HG03103 (cell line): Measurements from ENCODE around the gene HHIP.

Experiments used
- ATAC-seq: cut with Tn5 transposase; IDR thresholded peaks from one replicate; pipeline ENCODE4 v1.9.1; 2021; ENCODE audit warnings: low read depth; ENCODE audit not compliant: unreplicated experiment

Gene HHIP

DNA sequence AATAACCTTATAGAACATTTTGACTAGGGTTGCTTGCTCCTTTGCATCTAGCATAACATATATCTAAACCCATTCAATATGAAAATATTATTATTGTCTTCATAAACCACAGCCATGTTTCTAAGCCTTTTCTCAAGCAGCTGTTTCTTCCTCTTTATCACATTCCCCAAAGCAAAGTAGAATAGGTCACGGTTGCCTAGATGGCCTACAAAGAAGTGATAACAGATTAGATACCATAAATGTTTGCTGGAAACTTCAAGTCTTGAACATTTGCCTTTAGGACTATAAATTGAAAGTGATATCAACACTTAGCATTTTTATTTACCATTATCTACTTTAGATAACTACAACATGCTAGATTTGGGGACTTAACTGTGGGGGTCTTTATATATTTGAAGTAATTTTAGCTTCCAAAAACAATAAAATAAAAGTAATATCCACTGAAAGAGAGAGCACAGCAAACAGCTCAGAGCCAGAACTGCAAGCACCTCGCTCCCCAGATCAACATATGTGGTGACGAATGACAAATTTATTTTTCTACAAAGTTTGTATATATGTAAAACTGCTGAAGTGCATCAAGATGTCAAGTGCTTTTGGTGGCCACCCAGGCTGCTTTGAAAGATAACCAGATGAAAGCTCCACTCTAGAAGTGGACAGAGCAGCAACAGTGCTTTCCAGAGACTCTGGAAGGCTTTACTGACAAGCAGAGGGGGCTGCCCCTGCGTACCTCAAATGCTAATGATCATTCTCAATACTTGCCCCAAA is 8.0 kb downstream of the HHIP start:
- ATAC-seq = no peak

DNA sequence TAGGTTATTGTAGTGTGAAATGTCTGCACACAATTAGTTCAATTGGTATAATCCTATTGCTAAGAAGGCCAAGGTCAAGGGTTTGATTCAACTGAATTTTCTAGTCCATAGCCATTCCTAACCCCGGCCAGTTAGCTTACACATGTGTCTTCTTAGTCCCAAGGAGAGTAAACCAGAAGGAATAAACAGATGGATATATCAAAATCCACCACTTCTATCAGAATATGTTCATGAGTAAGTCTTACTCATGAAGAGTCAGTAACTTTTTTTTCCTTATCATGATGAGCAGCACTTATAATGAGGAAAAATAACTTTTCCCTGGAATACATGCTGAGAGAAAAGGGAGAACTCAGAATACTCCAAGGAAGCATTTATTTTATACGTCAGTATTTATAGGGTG is 9.5 kb downstream of the HHIP start:
- no peak for ATAC-seq

DNA sequence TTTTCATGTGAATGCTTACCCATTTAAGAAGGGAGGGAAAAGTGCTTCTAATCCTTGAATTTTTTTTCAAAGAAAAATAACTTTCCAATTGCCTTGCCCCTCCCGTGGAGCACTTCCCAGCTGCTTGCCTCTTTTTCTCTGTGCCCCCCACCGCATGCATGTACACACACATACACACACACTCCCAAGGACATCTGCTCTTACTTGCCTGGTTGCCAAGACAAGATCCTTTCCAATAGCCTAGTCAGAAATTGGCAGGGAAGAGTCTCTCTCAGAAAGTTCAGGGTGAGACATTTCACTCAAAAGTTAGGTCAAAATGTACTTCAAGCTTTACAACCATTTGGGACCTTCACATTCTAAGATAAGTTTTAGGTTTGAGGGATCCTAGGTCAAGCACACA is 10.9 kb downstream of the HHIP start:
- ATAC-seq = no peak

DNA sequence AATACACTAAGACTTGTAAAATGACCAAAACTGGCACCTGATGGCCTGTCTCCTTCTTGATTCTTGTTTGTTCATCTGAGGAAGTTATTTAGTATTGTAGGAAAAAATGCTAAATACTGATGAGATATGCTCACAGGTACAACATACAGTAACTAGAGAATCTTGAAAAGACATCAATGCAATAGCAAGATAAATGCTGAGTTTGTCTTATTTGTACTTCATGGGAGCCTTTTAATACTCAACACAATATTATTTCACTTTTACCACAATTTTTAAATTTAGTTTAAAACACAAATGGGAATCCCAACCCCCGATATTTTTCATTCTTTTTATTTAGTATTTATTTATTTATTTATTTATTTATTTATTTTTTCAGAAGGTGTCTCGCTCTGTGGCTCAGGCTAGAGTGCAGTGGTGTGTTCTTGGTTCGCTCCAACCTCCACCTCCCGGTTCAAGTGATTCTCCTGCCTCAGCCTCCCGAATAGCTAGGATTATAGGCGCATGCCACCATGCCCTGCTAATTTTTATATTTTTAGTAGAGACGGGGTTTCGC is 12.1 kb downstream of the HHIP start:
- ATAC-seq = no peak

DNA sequence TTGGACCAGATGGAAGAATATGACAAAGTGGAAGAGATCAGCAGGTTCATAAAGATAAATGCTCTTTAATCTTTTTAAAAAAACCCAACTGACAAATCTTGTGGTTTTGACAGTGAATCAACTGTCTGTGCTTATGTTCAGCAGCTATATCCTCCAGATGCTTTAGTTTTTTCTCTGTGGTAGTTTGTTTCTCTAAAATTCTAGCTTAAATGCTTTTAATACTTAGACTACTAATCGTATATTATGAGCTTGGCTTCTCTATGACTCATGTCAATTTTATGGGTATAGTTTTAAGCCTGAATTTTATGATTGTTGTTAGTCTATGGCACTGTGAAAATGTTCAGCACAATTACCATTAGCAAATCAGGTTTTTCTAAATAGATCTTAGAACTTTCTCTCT is 12.9 kb downstream of the HHIP start:
- ATAC-seq = no peak

DNA sequence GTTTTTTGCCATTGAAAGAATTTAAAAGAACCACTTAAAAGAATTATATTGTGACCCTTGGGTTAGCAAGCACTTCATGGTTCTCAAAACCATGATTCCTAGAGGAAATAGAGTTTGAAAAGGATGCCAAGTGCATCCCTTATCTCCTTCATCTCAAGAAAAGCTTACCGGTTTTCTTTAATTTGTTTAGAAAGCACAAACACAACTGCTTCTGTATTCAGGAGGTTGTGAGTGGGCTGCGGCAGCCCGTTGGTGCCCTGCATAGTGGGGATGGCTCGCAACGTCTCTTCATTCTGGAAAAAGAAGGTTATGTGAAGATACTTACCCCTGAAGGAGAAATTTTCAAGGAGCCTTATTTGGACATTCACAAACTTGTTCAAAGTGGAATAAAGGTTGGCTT is 13.5 kb downstream of the HHIP start:
- no peak for ATAC-seq

DNA sequence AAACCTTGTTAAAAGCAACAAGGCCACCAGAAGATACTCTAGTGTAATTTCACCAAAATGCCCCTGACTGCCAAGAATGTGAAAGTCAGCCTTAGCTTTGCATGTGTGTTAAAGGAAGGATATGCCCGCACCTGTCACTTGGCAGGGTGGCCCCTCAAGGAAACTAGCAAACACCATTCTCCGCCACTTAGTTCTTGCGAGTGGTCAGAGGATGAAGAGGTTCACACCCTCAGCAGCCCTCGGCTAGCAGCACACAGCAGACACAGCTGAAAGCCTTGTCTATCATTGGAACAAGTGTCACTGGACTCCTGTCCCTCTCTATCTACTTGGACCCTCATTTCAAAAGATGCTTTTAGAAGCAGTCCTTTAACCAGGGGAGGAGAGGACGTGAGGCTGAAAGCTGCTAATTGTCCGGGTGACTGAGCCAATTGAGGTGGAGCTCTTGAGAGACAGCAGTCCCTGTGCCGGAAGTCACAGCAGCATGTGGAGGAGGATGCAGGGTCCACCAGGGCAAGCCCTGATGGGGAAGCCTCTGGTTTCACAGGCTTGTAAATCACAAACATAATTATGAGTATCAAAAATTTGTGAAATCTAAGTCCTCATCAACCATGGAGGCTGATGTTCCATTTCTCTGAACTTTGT is 18.0 kb downstream of the HHIP start:
- ATAC-seq = no peak

DNA sequence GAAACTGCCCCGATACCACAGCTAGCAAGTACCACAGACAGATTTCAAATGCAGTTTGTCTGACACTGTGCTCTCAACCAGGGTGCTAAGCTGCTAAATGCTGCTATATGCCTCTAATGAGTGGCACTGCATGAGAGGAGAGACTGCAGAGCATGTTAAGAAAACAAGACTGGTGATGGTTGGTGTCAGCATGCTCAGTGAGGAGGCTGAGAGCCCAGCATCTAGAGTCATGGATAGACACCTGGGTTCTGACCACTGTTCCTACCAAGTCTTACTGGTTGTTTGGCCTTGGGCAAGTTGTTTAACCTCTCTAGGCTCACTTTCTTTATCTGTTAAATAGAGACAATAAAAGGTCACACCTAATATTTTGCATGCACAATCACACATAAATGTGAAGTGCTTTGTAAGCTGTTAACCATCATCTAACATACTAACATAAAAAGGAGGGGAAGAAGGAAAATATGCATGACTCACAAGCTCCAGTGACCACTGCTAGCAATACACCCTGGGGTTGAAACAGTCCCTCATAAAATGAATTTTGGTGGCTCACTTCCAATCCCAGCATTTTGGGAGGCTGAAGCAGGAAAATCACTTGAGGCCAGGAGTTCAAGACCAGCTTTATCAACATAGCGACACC is 20.7 kb downstream of the HHIP start:
- ATAC-seq = no peak

DNA sequence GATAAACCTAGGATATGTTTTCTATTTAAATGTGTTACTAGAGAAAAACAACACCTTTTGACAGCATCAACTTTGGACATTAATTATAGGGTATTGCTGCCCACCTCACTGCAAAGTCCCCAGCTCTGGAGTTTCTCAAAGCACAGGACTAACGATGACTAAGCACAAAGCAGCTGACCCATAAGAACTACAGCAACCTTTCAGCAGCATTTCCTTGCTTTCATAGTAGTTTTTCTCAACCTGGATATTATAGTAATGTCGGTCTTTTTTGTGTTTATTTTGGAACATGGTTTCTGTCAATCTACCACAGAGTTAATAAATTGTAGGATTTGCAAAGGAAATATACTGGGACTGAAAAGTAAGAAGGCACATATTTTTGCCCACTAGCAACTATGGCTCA is 21.5 kb downstream of the HHIP start:
- no peak for ATAC-seq

DNA sequence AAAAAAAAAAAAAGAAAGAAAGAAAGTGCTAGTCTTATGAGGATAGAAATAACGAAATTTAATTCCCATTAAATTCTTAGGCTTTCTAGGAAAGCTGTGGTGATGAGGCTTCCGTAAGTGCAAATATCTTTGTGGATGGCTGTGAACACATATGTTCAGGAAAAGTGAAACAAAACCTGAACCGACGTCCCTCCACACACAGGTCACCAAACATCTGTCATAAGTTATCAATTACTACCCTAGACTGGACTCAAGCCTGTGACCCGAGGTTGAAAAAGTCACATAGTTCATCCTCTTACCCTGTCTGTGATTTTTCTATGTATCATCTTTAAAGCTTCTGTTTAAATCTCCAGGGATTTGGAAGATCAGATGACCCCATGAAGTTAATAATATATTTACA is 24.8 kb downstream of the HHIP start:
- ATAC-seq = no peak

DNA sequence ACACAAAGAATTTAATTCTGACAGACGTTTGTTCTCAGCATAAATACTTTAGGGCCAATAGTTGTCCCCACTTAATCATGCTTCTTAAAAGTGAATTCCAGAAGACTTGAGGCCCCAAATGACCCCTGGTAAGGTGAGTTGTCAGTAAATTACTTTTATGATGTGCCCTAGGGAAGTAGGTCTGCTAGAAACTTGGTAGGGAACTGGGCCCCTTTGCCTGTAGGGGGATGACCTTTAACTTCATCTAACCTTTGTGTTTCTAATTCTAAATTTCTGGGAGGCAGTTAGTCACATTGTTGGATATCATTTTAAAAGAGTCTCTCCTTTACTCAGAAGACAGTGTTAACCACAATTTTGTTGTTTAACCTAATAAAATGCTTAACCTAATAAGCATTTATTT is 28.8 kb downstream of the HHIP start:
- ATAC-seq = no peak

DNA sequence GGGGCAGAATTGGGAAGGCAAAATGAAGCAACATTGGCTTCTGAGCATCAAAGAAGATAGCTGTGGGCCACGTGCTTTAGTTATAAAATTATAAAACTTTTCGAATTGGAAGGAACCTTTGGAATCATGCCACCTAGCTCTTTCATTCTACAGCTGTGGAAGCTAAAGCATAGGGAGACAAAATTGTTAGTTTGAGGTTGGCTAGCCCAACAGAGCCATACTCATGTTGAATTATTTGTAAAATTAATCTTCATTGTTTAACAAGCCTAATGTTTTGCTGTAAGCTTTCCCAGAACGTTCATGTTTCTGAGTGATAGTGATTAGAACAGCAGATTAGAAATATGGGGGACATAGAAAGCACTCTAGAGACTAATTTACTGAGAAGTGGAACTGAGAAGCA is 35.9 kb downstream of the HHIP start:
- no peak for ATAC-seq

DNA sequence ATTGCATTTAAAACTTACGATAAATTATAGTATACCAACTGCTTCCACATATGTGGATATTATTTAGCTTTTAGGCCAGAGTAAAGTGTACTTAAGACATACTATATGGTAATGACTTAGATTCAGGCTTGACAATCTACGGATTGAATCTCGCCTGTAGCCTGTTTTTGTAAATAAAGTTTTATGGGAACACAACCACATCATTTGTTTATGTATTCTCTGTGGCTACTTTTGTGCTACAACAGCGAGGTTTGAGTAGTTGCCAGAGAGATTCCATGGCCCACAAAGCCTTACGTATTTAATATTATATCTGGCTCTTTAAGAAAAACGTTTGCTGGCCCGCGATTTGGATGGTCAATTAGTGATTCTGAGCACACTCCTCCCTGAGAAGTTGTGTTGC is 37.6 kb downstream of the HHIP start:
- ATAC-seq = no peak

DNA sequence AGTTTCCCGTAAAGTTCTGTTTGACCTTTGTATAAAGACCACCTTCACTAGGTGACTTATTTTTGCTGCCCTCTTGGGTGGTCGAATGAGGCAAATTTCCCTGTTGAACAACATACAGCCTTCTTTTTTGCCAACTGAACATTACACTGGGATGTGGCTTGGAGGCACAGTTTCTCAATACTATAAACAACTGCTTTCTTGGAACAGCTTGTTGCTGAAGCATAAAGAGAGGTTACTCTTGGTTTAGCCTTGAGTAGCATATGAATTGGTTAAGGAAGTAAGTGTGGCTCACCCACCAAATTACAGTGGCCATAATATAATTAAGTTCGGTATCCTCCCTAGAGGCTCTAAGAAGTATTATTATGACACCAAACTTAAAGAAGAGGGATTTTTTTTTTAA is 40.0 kb downstream of the HHIP start:
- no peak for ATAC-seq

DNA sequence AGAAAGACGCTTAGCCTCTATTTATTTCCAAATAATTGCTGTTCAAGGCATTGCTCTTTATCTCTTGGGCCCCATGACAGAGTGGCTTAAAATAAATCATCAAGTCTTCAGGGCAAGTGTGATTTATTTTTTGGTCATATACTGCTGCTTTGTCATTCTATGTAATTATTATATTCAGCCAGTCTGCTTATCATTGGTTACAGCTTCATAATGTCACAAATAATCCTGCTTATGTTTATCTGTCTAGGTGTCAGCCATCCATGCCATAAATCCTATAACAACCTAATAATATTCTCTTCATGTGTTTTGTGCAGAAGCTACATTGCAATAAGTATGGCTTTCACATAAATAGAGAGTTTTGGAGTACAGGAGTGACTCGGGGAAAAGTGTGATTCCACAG is 41.0 kb downstream of the HHIP start:
- no peak for ATAC-seq

DNA sequence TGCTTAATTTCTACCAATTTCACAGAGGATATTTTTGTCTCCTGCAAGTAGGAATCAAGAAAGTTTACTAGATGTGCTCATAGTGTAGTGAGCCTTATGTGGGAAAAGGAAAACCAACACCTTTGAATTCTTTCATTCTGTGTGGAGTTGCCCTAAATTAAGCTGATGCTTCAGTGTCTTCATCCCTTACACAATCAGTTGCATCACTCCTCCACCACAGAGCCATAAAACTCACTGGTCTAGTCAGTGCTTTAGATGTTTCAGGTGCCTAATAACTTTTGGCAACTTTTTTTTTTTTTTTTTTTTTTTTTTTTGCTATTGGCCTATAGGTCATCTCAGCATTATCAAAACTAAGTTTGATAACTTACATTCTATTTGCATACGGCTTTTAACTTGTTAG is 41.5 kb downstream of the HHIP start:
- no peak for ATAC-seq

DNA sequence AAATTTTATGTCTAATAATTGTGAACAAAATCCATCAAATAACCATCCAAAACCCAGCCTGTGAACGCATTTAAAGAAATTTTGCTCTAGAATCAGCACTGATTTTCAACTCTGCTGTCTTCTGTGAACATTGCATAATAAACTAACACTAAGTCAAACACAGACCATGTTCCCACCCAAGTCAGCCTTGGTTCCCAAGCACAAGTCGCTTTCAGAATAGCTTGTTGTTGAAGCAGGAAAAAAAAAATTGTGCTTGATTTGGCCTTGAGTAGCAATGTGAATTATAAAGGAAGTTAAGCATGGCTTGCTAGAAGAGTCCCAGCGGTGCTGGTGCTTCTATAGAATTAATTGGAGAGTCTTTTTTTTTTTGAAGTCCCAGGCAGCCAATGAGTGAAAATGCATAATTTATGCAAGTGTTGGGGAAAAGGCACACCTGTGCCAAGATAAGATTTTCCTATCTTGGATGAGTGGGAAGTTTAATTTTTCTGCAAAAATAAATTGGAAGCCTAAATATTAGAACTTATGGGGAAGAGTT is 42.1 kb downstream of the HHIP start:
- ATAC-seq = no peak

DNA sequence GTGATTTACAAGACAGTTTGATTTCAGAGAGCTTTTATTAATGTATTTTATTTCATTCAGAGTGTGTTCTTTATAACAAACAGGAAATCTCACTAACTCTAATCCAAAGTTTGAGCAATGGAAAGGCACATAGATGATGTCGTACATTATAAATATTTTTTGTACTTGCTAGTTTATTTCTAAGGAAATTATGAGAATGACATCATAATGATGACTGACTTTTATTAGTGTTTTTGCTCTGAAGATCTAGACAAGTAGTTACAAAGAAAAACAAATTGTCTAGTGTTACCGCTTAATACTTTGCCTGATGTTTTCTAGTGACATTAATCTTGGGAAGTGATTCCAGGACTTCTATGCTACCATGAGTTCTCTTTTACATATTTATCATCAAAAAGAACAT is 43.2 kb downstream of the HHIP start:
- ATAC-seq = no peak

DNA sequence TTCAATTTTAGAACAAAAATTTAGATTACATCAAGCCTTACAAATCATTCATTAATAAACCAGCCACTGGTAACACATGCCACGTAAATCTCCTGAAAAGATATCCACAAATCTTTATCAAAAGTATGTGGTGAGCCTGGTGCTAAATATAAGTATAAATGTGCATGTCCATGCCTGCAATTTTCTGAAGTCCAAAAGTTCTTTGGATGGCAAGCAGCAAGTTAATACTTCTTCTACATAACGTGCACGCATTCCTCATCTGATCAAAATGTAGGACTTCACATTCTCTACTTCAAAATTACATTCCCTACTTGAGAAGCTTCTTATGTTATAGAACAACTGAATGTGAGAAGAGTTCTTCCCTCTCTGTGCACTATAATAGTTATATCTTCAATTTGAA is 49.8 kb downstream of the HHIP start:
- no peak for ATAC-seq

DNA sequence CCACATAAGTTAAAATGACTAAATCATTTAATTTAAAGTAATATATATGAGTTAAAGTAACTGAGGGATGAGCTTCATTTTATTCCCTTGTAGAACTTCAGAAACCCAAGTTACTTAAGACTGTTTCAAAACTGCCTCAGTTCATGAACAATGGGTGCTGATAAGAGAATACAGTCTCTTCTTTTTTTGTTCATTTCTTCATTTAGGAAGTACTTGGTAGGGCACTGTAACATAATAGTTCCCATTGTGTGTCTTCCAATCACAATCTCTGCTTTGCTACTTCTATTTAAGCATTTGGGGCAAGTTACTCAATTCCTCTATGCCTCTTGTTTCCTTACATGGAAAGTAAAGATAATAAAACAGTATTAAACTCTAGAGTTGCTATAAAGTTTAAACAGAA is 50.4 kb downstream of the HHIP start:
- no peak for ATAC-seq

DNA sequence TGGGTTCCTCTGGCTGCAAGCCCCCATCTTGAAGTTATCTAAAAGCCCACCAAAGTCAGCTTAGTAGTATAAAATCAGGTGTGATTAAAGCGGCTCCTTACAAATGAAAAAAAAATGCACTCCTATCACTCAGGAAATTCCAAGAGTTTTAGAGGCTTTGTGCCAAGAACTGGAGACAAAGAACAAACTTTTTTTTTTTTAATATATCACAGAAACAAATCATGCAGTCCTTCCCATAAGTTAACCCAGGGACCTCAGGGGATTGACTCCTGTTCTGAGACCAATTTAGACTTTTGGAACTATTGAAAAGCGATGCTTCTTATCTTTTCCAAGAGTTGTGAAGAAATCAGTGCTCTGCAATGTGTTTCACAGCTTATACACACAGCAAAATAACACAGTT is 53.6 kb downstream of the HHIP start:
- no peak for ATAC-seq
